Right atrium auricular region (tissue), 2 donors: ENCODE data around the gene NDUFV3. TPM values are rescaled to one million over a fixed set of nuclear protein-coding genes. Genes with fewer than 3 reads are reported as not detected.
"Not testable (repeated sequence)": the region's sequence is repeated elsewhere in the genome, so short reads cannot be mapped to it uniquely, and the experiment has no call there.

Experiments
- DNase-seq: peaks from one replicate; pipeline ENCODE4 v3.0.0-alpha.2; 2019; ENCODE audit warnings: low spot score
- H3K27ac ChIP-seq, 2 donors: fragments of 200-600 bp; sonication (generic); 1 replicate in 1 of 2; 2 replicates in 1 of 2; pipeline ENCODE4 v1.5.1; 2016 to 2019
- H3K27me3 ChIP-seq, 2 donors: fragments of 200-600 bp; sonication (generic); one replicate each; pipeline versions ENCODE4 v1.5.1 to v1.6.0; 2017 to 2019
- H3K36me3 ChIP-seq: fragments of 200-600 bp; sonication (generic); one replicate; pipeline ENCODE4 v1.5.1; 2016
- H3K4me1 ChIP-seq, 2 donors: fragments of 200-600 bp; sonication (generic); one replicate each; pipeline versions ENCODE4 v1.5.1 to v1.6.0; 2017 to 2019
- H3K4me3 ChIP-seq, 2 donors: fragments of 200-600 bp; sonication (generic); 1 replicate in 1 of 2; 2 replicates in 1 of 2; pipeline ENCODE4 v1.5.1; 2017 to 2019; ENCODE audit warnings: mild to moderate bottlenecking in 1 of 2, moderate library complexity in 1 of 2
- H3K9me3 ChIP-seq, 2 donors: fragments of 200-600 bp; sonication (generic); one replicate each; pipeline ENCODE4 v1.5.1; 2019
- total RNA-seq, 2 donors: library from RNA; depleted of rRNA; stranded (reverse); fragments of >200 nt; gene quantifications; one replicate each; pipeline ENCODE4 v1.1.0, GENCODE V29; 2016
- TF ChIP-seq, protein P1 (sequence below), 2 donors: fragments of 200-600 bp; sonication (generic); IDR thresholded peaks; one replicate each; pipeline ENCODE4 v1.5.1; 2019; ENCODE audit warnings: antibody characterized with exemption in 2 of 2

The NDUFV3 gene
- total RNA-seq, 2 donors from 2014 or later, result 28.8 to 37.4 TPM

- DNase-seq, result no peak
- H3K4me1 ChIP-seq, result peaks cover 0 to 9% of the 10 kb centered on the region in 2 donors
- TF ChIP-seq, protein P1, sequence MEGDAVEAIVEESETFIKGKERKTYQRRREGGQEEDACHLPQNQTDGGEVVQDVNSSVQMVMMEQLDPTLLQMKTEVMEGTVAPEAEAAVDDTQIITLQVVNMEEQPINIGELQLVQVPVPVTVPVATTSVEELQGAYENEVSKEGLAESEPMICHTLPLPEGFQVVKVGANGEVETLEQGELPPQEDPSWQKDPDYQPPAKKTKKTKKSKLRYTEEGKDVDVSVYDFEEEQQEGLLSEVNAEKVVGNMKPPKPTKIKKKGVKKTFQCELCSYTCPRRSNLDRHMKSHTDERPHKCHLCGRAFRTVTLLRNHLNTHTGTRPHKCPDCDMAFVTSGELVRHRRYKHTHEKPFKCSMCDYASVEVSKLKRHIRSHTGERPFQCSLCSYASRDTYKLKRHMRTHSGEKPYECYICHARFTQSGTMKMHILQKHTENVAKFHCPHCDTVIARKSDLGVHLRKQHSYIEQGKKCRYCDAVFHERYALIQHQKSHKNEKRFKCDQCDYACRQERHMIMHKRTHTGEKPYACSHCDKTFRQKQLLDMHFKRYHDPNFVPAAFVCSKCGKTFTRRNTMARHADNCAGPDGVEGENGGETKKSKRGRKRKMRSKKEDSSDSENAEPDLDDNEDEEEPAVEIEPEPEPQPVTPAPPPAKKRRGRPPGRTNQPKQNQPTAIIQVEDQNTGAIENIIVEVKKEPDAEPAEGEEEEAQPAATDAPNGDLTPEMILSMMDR (IDR thresholded peaks at IDR 0.05), result no peak
- H3K4me3 ChIP-seq, result no peak overlapping the region
- no peak overlapping the region for H3K27ac ChIP-seq
- no peaks in the 10 kb centered on the region for H3K36me3 ChIP-seq
- H3K9me3 ChIP-seq, result no peaks in the 10 kb centered on the region
- H3K27me3 ChIP-seq, result no peaks in the 10 kb centered on the region
Observed at GRCh38 chr21:42924433-42924751, 31.3 kb downstream of the NDUFV3 start.

DNA sequence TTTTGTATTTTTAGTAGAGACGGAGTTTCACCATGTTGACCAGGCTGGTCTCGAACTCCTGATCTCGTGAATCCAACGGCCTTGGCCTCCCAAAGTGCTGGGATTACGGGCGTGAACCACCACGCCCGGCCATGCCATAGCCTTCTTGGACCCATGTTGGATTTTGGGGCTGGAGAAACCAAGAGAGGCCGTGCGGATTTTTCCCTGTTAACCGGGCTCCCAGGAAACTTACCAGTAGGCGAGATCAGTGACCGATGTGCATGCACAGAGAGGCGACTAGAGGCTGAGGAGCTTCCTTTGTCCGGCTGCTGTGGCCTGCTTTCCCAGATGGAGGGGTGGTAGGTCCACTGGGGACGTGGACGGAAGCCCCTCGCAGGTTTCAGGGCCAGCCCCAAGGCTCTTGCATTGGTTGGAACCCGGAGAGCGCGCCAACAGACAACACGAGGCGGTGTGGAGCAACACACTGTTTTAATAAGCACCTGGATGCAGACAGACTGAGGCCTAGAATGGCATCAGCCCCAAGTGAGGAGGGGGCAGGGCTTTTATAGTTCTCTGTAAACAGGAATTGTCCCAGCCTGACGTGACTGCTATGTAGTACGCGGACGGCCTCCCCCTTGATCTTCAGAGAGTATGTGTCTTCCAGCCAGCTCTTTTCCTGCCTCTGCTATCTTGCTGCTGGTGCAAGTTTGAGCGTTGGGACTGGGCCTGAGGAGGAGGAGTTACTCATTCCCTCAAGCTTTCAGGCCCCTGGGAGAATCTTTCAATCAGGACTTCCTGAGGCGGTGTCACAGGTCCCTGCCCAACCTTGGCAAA, 32.2 kb downstream of the NDUFV3 start, which contains the start of gene ERVH48-1:
TSS of gene ERVH48-1 (minus strand) at position 517 of the 813 bp plus-strand sequence. CDS start 6,624 bp downstream, outside the sequence.
- Histone ChIP-seq H3K27ac (no peak within 1 kb of the TSS), H3K27me3 (no peaks in the 10 kb centered on the region), H3K9me3 (no peaks in the 10 kb centered on the region), H3K36me3 (no peaks in the 10 kb centered on the region), H3K4me3 (no peak within 1 kb of the TSS), H3K4me1 (peaks cover 0 to 9% of the 10 kb centered on the region in 2 donors)
- TF ChIP-seq, protein P1 (IDR thresholded peaks at IDR 0.05), result no peak
- DNase-seq, result no peak

- H3K4me1 ChIP-seq, DNase-seq, H3K27me3 ChIP-seq, H3K9me3 ChIP-seq, H3K4me3 ChIP-seq, H3K27ac ChIP-seq, H3K36me3 ChIP-seq: not testable (repeated sequence)
Observed at GRCh38 chr21:42927474-42928200, 34.5 kb downstream of the NDUFV3 start.

DNA sequence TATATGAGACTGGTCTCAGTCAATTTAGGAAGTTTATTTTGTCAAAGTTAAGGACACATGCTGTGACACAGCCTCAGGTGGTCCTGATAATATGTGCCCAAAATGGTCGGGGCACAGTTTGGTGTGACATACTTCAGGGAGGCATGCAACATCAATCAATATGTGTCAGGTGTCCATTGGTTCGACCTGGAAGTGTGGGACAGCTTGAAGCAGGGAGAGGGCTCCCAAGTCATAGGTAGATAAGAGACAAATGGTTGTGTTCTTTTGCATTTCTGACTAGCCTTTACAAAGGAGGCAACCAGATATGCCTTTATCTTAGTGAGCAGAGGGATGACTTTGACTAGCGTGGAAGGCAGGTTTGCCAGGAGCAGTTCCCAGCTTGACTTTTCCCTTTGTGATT, 36.9 kb downstream of the NDUFV3 start:
- H3K9me3 ChIP-seq, result no peaks in the 10 kb centered on the region
- H3K4me3 ChIP-seq, result no peak overlapping the region
- no peaks in the 10 kb centered on the region for H3K4me1 ChIP-seq
- no peak overlapping the region for H3K27ac ChIP-seq
- H3K27me3 ChIP-seq, result no peaks in the 10 kb centered on the region
- TF ChIP-seq, protein P1 (IDR thresholded peaks at IDR 0.05), result no peak
- no peak for DNase-seq
- H3K36me3 ChIP-seq, result no peaks in the 10 kb centered on the region

GRCh38 chr21:42931560-42932235, 38.6 kb downstream of the NDUFV3 start:
- Histone ChIP-seq H3K36me3 (no peaks in the 10 kb centered on the region), H3K27ac (no peak overlapping the region), H3K4me3 (no peak overlapping the region), H3K27me3 (no peaks in the 10 kb centered on the region), H3K9me3 (no peaks in the 10 kb centered on the region), H3K4me1 (no peaks in the 10 kb centered on the region)
- TF ChIP-seq, protein P1 (IDR thresholded peaks at IDR 0.05), result no peak
- DNase-seq, result no peak

GRCh38 chr21:42932378-42933136, 39.4 kb downstream of the NDUFV3 start:
- not testable (repeated sequence) for H3K27me3 ChIP-seq, H3K4me1 ChIP-seq, H3K27ac ChIP-seq, DNase-seq, H3K4me3 ChIP-seq, H3K36me3 ChIP-seq, H3K9me3 ChIP-seq

- H3K27me3 ChIP-seq, H3K9me3 ChIP-seq, H3K4me1 ChIP-seq, H3K36me3 ChIP-seq, H3K4me3 ChIP-seq, H3K27ac ChIP-seq, DNase-seq: not testable (repeated sequence)
Observed at GRCh38 chr21:42933137-42933970, 40.2 kb downstream of the NDUFV3 start.

DNA sequence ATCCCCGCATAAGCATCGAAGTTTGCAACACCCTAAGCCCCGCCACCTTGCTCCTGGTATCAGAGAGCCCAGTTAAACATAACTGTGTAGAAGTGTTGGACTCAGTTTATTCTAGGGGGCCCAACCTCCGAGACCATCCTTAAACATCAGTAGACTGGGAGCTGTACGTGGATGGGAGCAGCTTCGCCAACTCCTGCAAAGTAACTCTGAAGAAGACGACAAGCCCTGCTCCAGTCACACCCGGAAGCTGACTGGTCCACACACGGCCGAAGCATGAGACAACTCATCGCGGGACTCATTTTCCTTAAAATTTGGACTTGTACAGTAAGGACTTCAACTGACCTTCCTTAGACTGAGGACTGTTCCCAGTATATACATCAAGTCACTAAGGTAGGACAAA, 40.9 kb downstream of the NDUFV3 start:
- H3K27ac ChIP-seq, H3K27me3 ChIP-seq, H3K4me3 ChIP-seq, H3K9me3 ChIP-seq, DNase-seq, H3K36me3 ChIP-seq, H3K4me1 ChIP-seq: not testable (repeated sequence)

DNA sequence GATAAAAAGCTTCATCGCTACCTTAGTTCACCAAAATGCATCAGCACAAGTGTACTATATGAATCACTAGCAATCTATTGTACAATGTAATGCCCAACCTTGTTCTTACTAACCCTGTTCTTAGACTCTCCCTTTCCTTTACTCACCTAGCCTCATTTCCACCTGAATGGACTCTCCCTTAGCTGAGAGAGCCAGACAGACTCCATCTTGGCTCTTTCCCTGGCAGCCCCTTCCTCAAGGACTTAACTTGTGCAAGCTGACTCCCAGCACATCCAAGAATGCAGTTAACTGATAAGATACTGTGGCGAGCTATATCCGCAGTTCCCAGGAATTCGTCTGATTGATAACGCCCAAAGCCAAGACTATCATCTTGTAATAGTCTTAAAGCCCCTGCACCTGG, 43.3 kb downstream of the NDUFV3 start:
- peaks cover 0 to 10% of the 10 kb centered on the region in 2 donors for H3K4me1 ChIP-seq
- not testable (repeated sequence) for H3K9me3 ChIP-seq, H3K27me3 ChIP-seq, H3K27ac ChIP-seq, DNase-seq, H3K36me3 ChIP-seq, H3K4me3 ChIP-seq
